Heart left ventricle (tissue), 13 donors: ENCODE data around the gene SZT2.

Source experiments
- POLR2A ChIP-seq, 2 donors: fragments of 450-650 bp; IDR thresholded peaks; one replicate each; pipeline ENCODE4 v1.6.1; 2017; ENCODE audit warnings: antibody characterized with exemption in 2 of 2, mild to moderate bottlenecking in 2 of 2, moderate library complexity in 2 of 2
- TF ChIP-seq, protein P1 (sequence below), 12 donors: fragments of 200-600 bp; sonication (generic) in 4 of 12; IDR thresholded peaks; one replicate each; pipeline versions ENCODE4 v1.5.0 to v1.8.0; 2018 to 2022; ENCODE audit warnings: antibody characterized with exemption in 12 of 12, mild to moderate bottlenecking in 5 of 12
- donor health status: ischemic (EF 13 %, LVEDD 7.1; RV severe dilation, severe dysfunction).
- donor health status: DM: no; HTN: yes; CAD: no.
- donor health status: DM: no; HTN: no; CAD: no.
- donor health status: ischemic (EF 25% LVEDD 6.9; RV normal size, moderate dysfunction).
- donor health status: ischemic (EF 25% LVEDD 5.7; RV mildly dilated, moderate dysfunction).
- donor health status: ischemic (EF 35%, LVEDD 5.7; RV mildly dilated, moderate dysfunction).
- donor health status: nonischemic (EF 11% LVEDD 7.7; RV severe dilation, severe dysfunction).
- donor health status: DM: yes; HTN: yes; CAD: no.
- donor health status: PGD.
- donor health status: ischemic (EF 29% LVEDD 5.4; RV normal size, mild dysfunction).
- donor health status: nonischemic (EF 23%, LVEDD 6.1; RV moderate dilation, normal function).

DNA sequence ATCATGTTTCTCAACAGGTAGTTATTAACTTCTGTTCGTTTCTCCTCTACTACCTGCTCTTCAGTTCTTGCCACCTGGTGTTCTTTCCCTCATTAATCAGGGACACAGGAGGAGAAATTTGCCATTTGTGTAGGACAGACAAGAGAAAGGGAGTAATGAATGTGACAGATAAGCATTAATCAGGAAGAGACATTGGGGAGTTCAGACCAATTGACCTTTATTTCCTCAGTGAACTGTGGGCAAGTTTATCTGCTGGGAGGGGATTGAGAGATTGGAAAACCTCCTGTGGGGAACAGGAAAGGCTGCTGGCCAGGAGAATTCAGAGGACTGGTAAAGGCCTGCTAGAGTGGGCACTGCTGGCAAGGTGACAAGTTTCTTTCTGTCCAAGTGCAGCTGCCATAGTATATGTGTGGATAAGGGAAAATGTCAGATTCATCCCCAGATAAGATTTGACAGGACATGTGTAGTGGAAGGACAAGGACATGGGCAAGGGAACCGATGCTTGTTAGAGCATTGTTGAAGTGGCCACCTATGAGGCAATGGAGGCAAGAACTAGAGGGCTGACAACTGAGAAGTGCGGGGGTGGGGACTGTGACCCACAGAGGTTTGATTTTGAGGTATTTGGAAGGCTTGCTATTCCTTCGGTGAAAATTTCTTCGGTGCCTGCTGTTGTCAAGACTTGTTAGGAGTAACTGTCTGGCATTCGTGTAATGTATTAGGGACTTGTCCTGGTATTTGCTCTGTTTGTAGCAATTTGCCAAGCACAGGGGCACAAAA, 12.6 kb downstream of the SZT2 start:
- TF ChIP-seq, protein P1, sequence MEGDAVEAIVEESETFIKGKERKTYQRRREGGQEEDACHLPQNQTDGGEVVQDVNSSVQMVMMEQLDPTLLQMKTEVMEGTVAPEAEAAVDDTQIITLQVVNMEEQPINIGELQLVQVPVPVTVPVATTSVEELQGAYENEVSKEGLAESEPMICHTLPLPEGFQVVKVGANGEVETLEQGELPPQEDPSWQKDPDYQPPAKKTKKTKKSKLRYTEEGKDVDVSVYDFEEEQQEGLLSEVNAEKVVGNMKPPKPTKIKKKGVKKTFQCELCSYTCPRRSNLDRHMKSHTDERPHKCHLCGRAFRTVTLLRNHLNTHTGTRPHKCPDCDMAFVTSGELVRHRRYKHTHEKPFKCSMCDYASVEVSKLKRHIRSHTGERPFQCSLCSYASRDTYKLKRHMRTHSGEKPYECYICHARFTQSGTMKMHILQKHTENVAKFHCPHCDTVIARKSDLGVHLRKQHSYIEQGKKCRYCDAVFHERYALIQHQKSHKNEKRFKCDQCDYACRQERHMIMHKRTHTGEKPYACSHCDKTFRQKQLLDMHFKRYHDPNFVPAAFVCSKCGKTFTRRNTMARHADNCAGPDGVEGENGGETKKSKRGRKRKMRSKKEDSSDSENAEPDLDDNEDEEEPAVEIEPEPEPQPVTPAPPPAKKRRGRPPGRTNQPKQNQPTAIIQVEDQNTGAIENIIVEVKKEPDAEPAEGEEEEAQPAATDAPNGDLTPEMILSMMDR (IDR thresholded peaks at IDR 0.05), result no peak
- no peak for TF ChIP-seq POLR2A (IDR thresholded peaks at IDR 0.05)
